ENCODE data around the gene GCH1. TPM values are rescaled to one million over a fixed set of nuclear protein-coding genes. Genes with fewer than 3 reads are reported as not detected.

GCH1 gene, protein sequence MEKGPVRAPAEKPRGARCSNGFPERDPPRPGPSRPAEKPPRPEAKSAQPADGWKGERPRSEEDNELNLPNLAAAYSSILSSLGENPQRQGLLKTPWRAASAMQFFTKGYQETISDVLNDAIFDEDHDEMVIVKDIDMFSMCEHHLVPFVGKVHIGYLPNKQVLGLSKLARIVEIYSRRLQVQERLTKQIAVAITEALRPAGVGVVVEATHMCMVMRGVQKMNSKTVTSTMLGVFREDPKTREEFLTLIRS
- total RNA-seq, result 10 to 100 TPM in 1 of 2 donors, 1 to 10 TPM in 1; 7.2 to 19.2 TPM
- polyA plus RNA-seq, result 10 to 100 TPM; 10.3 to 44.9 TPM
- long read RNA-seq, donor 1, result 0 reads
- long read RNA-seq, donor 2, result 0 reads
- long read RNA-seq, donor 3, partial matches to known transcripts, result 0 of 1 reads
- long read RNA-seq, donor 3, other reads (novel, unspliced or antisense), result 0 of 1 reads
- long read RNA-seq, donor 4, partial matches to known transcripts, result 0 of 1 reads
- long read RNA-seq, donor 4, other reads (novel, unspliced or antisense), result 0 of 1 reads
- long read RNA-seq, donor 5, partial matches to known transcripts, result 0 of 2 reads
- long read RNA-seq, donor 5, other reads (novel, unspliced or antisense), result 0 of 2 reads

DNA sequence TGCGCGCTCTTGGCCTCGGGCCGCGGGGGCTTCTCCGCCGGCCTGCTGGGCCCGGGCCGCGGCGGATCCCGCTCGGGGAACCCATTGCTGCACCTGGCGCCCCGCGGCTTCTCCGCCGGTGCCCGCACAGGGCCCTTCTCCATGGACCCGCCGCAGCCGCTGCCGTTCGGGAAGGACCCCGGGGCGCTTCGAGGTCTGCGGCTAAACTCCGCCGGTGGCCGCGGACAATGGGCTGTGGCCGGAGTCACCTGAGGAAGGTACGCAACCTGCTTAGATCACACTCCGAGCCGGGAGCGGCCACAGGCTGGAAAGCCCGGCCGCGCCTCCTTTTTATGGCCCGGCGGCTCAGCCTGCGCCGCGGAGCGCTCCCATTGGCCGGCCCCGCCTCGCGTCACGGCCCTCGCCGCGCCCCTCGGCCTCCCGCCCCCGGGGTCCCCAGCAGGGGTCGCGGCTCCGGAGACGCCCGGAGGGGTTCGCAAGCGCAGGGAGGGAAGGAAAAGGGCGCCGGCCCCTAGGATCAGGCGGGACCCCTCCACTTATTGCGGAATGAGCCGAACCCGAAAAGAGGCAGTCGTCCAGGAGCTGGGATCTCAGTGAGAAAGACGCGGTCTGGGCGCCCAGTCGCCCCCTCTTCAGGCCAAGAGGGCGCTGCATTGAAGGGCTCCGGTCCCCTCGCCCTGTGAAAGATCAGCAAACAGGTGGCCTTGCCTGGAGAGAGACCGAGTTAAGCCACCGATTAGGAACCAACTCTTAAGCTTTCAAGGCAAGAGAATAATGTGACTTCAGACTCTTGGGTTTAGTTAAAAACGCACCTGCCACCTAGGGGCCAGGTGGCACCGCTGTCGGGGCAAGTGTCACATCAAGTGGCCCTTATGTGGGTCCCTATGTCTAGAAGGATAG, at the start of gene GCH1:
GCH1 (minus strand) TSS at position 306 of the 900 bp plus-strand sequence; CDS start at position 143, 163 bp downstream.
- 0 to 1% methylated on average over 68 to 83 of the region's 83 CpGs for WGBS, 2 donors
- Histone ChIP-seq H3K36me3 (ENCODE audit: control insufficient read depth in 4 of 4, insufficient read depth in 4 of 4, low read length in 4 of 4) (no peaks in the 10 kb centered on the region), H3K27me3 (ENCODE audit: control insufficient read depth in 3 of 3, insufficient read depth in 3 of 3, low read length in 2 of 3) (peaks cover 0 to 5% (median 0%) of the 10 kb centered on the region in 3 donors), H3K27ac (ENCODE audit: low read depth in 1 of 2, low read length in 1 of 2) (peak within 1 kb of the TSS; percentile 36 to 89), H3K4me1 (ENCODE audit: control insufficient read depth in 5 of 5, insufficient read depth in 5 of 5, low read length in 5 of 5) (peaks cover 0 to 23% (median 2%) of the 10 kb centered on the region in 5 donors), H3K4me3 (peak within 1 kb of the TSS; percentile 90), H3K9me3 (ENCODE audit: control insufficient read depth in 4 of 4, insufficient read depth in 3 of 4, low read length in 3 of 4) (no peaks in the 10 kb centered on the region), H3K9ac (ENCODE audit: insufficient read depth in 1 of 2, low read length in 2 of 2) (peak within 1 kb of the TSS; percentile 61 to 62)
- peak; percentile 94 for ATAC-seq (ENCODE audit: insufficient read depth, low FRiP score)
- TF ChIP-seq, protein P1, sequence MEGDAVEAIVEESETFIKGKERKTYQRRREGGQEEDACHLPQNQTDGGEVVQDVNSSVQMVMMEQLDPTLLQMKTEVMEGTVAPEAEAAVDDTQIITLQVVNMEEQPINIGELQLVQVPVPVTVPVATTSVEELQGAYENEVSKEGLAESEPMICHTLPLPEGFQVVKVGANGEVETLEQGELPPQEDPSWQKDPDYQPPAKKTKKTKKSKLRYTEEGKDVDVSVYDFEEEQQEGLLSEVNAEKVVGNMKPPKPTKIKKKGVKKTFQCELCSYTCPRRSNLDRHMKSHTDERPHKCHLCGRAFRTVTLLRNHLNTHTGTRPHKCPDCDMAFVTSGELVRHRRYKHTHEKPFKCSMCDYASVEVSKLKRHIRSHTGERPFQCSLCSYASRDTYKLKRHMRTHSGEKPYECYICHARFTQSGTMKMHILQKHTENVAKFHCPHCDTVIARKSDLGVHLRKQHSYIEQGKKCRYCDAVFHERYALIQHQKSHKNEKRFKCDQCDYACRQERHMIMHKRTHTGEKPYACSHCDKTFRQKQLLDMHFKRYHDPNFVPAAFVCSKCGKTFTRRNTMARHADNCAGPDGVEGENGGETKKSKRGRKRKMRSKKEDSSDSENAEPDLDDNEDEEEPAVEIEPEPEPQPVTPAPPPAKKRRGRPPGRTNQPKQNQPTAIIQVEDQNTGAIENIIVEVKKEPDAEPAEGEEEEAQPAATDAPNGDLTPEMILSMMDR (IDR thresholded peaks at IDR 0.05; ENCODE audit: control extremely low read depth, extremely low read depth), result peak; percentile 13
- peak; percentile 74 to 79 (median 78) for DNase-seq

DNA sequence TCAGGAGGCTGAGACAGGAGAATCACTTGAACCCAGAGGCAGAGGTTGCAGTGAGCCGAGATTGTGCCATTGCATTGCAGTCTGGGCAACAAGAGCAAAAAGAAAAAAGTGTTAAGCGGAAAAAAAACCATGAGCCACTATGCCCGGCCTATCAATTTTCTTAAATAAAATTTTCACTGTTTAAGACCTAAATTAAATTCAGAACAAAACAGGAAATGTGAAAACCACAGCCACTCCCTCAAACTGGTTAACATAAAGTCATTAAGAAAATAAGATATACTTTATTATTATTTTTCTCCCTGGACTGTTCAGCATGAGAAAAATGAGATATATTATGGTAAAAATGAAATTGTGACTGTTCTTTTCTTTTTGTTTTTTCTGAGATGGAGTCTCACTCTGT, 44.6 kb upstream of the GCH1 start:
- H3K9ac ChIP-seq (ENCODE audit: insufficient read depth in 1 of 2, low read length in 2 of 2), result no peak overlapping the region
- H3K27ac ChIP-seq (ENCODE audit: low read depth in 1 of 2, low read length in 1 of 2), result no peak overlapping the region
- TF ChIP-seq, protein P1 (IDR thresholded peaks at IDR 0.05; ENCODE audit: control extremely low read depth, extremely low read depth), result no peak
- no peak for ATAC-seq (ENCODE audit: insufficient read depth, low FRiP score)
- H3K4me3 ChIP-seq, result no peak overlapping the region
- H3K36me3 ChIP-seq (ENCODE audit: control insufficient read depth in 4 of 4, insufficient read depth in 4 of 4, low read length in 4 of 4), result peaks cover 0 to 2% (median under 1%) of the 10 kb centered on the region in 4 donors
- WGBS, 2 donors, result 87 to 91% methylated on average over 3 of the region's 3 CpGs
- H3K27me3 ChIP-seq (ENCODE audit: control insufficient read depth in 3 of 3, insufficient read depth in 3 of 3, low read length in 2 of 3), result no peaks in the 10 kb centered on the region
- H3K9me3 ChIP-seq (ENCODE audit: control insufficient read depth in 4 of 4, insufficient read depth in 3 of 4, low read length in 3 of 4), result no peaks in the 10 kb centered on the region
- DNase-seq, result no peak
- H3K4me1 ChIP-seq (ENCODE audit: control insufficient read depth in 5 of 5, insufficient read depth in 5 of 5, low read length in 5 of 5), result no peaks in the 10 kb centered on the region

DNA sequence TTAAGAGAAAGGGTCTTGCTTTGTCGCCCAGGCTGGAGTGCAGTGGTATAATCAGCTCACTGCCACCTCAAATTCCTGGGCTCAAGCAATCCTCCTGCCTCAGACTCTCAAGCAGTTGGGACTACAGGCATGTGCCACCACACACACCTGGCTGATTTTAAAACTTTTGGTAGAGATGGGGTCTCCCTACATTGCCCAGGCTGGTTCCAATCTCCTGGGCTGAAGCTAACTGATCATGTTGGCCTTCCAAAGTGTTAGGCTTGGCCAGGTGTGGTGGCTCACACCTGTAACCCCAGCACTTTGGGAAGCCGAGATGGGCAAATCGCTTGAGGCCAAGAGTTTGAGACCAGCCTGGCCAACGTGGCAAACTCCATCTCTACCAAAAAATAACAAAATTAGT, 43.9 kb upstream of the GCH1 start:
- ATAC-seq (ENCODE audit: insufficient read depth, low FRiP score), result no peak
- H3K9me3 ChIP-seq (ENCODE audit: control insufficient read depth in 4 of 4, insufficient read depth in 3 of 4, low read length in 3 of 4), result no peaks in the 10 kb centered on the region
- no peak overlapping the region for H3K4me3 ChIP-seq
- no peaks in the 10 kb centered on the region for H3K4me1 ChIP-seq (ENCODE audit: control insufficient read depth in 5 of 5, insufficient read depth in 5 of 5, low read length in 5 of 5)
- no peaks in the 10 kb centered on the region for H3K27me3 ChIP-seq (ENCODE audit: control insufficient read depth in 3 of 3, insufficient read depth in 3 of 3, low read length in 2 of 3)
- WGBS, 2 donors, result 96 to 98% methylated on average over 4 of the region's 4 CpGs
- DNase-seq, result no peak
- TF ChIP-seq, protein P1 (IDR thresholded peaks at IDR 0.05; ENCODE audit: control extremely low read depth, extremely low read depth), result no peak
- H3K9ac ChIP-seq (ENCODE audit: insufficient read depth in 1 of 2, low read length in 2 of 2), result no peak overlapping the region
- no peak overlapping the region for H3K27ac ChIP-seq (ENCODE audit: low read depth in 1 of 2, low read length in 1 of 2)
- H3K36me3 ChIP-seq (ENCODE audit: control insufficient read depth in 4 of 4, insufficient read depth in 4 of 4, low read length in 4 of 4), result peaks cover 0 to 2% (median under 1%) of the 10 kb centered on the region in 4 donors
